Tibial artery (tissue), 4 donors: ENCODE data around the gene TLE4.

ENCODE experiments used
- DNase-seq, 2 donors: peaks; one replicate each; pipeline ENCODE4 v3.0.0-alpha.2; 2019
- H3K27ac ChIP-seq, 2 donors: fragments of 200-600 bp; sonication (generic) in 1 of 2; 1 replicate in 1 of 2; 2 replicates in 1 of 2; pipeline ENCODE4 v1.5.1; 2018 to 2019; ENCODE audit warnings: mild to moderate bottlenecking in 1 of 2
- H3K27me3 ChIP-seq, 2 donors: fragments of 200-600 bp; sonication (generic) in 1 of 2; one replicate each; pipeline versions ENCODE4 v1.5.1 to v1.6.0; 2016 to 2019
- H3K36me3 ChIP-seq, 3 donors: fragments of 200-600 bp; sonication (generic) in 2 of 3; one replicate each; pipeline ENCODE4 v1.5.1; 2016 to 2019; ENCODE audit warnings: mild to moderate bottlenecking in 2 of 3
- H3K4me1 ChIP-seq, 4 donors: fragments of 200-600 bp; sonication (generic) in 2 of 4; 1 replicate in 3 of 4; 2 replicates in 1 of 4; pipeline ENCODE4 v1.5.1; 2016 to 2019
- H3K4me3 ChIP-seq, 2 donors: fragments of 200-600 bp; sonication (generic) in 1 of 2; 1 replicate in 1 of 2; 2 replicates in 1 of 2; pipeline ENCODE4 v1.5.1; 2018 to 2019; ENCODE audit warnings: mild to moderate bottlenecking in 2 of 2
- H3K9me3 ChIP-seq, 3 donors: fragments of 200-600 bp; sonication (generic) in 1 of 3; one replicate each; pipeline ENCODE4 v1.5.1; 2016 to 2019
- CTCF ChIP-seq, 2 experiments: fragments of 200-600 bp in 1 of 2; fragments of 450-650 bp in 1 of 2; IDR thresholded peaks; one replicate each; pipeline ENCODE4 v1.5.1; 2017 to 2019; ENCODE audit warnings: antibody characterized with exemption in 2 of 2, mild to moderate bottlenecking in 1 of 2, moderate library complexity in 1 of 2
- intact Hi-C: fragments of 100-400 bp; cut with DNase I; formaldehyde crosslinking; loops from one replicate; pipeline ENCODE4 v1.15.0; 2023; ENCODE audit warnings: low total_unique reads

TLE4 gene

GRCh38 chr9:79694208-79694607 lies 122.4 kb downstream of the TLE4 start:
- intact Hi-C loops = no loop called here
- peaks cover 0 to 8% (median 2%) of the 10 kb centered on the region in 4 donors for H3K4me1 ChIP-seq
- DNase-seq = no peak
- TF ChIP-seq CTCF (IDR thresholded peaks at IDR 0.05) = no peak
- no peaks in the 10 kb centered on the region for H3K9me3 ChIP-seq
- no peak overlapping the region for H3K27ac ChIP-seq
- no peaks in the 10 kb centered on the region for H3K27me3 ChIP-seq
- H3K4me3 ChIP-seq = no peak overlapping the region
- no peaks in the 10 kb centered on the region for H3K36me3 ChIP-seq

GRCh38 chr9:79694676-79695400 lies 123.1 kb downstream of the TLE4 start:
- Histone ChIP-seq H3K27ac (no peak overlapping the region), H3K4me1 (peaks cover 0 to 8% (median 2%) of the 10 kb centered on the region in 4 donors), H3K27me3 (no peaks in the 10 kb centered on the region), H3K9me3 (no peaks in the 10 kb centered on the region), H3K36me3 (no peaks in the 10 kb centered on the region), H3K4me3 (no peak overlapping the region)
- no peak for DNase-seq
- intact Hi-C loops = no loop called here
- no peak for TF ChIP-seq CTCF (IDR thresholded peaks at IDR 0.05)

GRCh38 chr9:79695531-79696175 lies 123.9 kb downstream of the TLE4 start:
- H3K27me3 ChIP-seq = no peaks in the 10 kb centered on the region
- peaks cover 0 to 13% (median 4%) of the 10 kb centered on the region in 4 donors for H3K4me1 ChIP-seq
- no peak overlapping the region for H3K27ac ChIP-seq
- no peak for DNase-seq
- TF ChIP-seq CTCF (IDR thresholded peaks at IDR 0.05) = no peak
- no peak overlapping the region for H3K4me3 ChIP-seq
- intact Hi-C loops = no loop called here
- no peaks in the 10 kb centered on the region for H3K9me3 ChIP-seq
- H3K36me3 ChIP-seq = no peaks in the 10 kb centered on the region

GRCh38 chr9:79698967-79699366 lies 127.2 kb downstream of the TLE4 start:
- H3K4me1 ChIP-seq = peaks cover 0 to 23% (median 2%) of the 10 kb centered on the region in 4 donors
- no peak for DNase-seq
- no peak overlapping the region for H3K4me3 ChIP-seq
- no peaks in the 10 kb centered on the region for H3K27me3 ChIP-seq
- intact Hi-C loops = no loop called here
- no peaks in the 10 kb centered on the region for H3K9me3 ChIP-seq
- H3K36me3 ChIP-seq = no peaks in the 10 kb centered on the region
- H3K27ac ChIP-seq = no peak overlapping the region
- no peak for TF ChIP-seq CTCF (IDR thresholded peaks at IDR 0.05)

- no peak for DNase-seq
- intact Hi-C loops = no loop called here
- H3K27ac ChIP-seq = no peak overlapping the region
- peaks cover 0 to 21% (median 1%) of the 10 kb centered on the region in 4 donors for H3K4me1 ChIP-seq
- no peak for TF ChIP-seq CTCF (IDR thresholded peaks at IDR 0.05)
- H3K9me3 ChIP-seq = no peaks in the 10 kb centered on the region
- H3K27me3 ChIP-seq = no peaks in the 10 kb centered on the region
- H3K4me3 ChIP-seq = no peak overlapping the region
- peaks cover 0 to 2% (median 0%) of the 10 kb centered on the region in 3 donors for H3K36me3 ChIP-seq
Observed at GRCh38 chr9:79699479-79699878, 127.7 kb downstream of the TLE4 start.
